ENCODE results near the gene VPS33A.
"Not testable (repeated sequence)": the region's sequence is repeated elsewhere in the genome, so short reads cannot be mapped to it uniquely, and the experiment has no call there.

The VPS33A gene

GRCh38 chr12:122203301-122204166, 62.8 kb downstream of the VPS33A start, which contains the start of gene B3GNT4:
B3GNT4 (plus strand) TSS chr12:122203709; CDS start chr12:122204619, 910 bp downstream.
- peak; percentile 69 to 70 for DNase-seq

DNA sequence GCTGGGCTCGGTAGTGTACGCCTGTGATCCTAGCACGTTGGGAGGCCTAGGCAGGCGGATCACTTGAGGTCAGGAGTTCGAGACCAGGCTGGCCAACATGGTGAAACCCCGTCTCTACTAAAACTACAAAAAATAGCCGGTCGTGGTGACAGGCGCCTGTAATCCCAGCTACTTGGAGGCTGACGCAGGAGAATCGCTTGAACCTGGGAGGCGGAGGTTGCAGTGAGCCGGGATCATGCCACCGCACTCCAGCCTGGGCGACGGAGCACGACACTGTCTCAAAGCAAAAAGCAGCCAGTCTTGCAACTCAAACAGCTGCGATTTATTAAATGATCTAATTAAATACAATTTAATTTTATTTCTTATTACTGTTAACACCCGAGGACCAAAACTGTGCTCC, 63.5 kb downstream of the VPS33A start:
- DNase-seq = not testable (repeated sequence)

- no peak for DNase-seq
Observed at GRCh38 chr12:122202017-122202416, 64.3 kb downstream of the VPS33A start.

- no peak for DNase-seq
Observed at GRCh38 chr12:122201381-122201780, 64.9 kb downstream of the VPS33A start.

GRCh38 chr12:122200541-122201175, 65.6 kb downstream of the VPS33A start:
- no peak for DNase-seq

DNA sequence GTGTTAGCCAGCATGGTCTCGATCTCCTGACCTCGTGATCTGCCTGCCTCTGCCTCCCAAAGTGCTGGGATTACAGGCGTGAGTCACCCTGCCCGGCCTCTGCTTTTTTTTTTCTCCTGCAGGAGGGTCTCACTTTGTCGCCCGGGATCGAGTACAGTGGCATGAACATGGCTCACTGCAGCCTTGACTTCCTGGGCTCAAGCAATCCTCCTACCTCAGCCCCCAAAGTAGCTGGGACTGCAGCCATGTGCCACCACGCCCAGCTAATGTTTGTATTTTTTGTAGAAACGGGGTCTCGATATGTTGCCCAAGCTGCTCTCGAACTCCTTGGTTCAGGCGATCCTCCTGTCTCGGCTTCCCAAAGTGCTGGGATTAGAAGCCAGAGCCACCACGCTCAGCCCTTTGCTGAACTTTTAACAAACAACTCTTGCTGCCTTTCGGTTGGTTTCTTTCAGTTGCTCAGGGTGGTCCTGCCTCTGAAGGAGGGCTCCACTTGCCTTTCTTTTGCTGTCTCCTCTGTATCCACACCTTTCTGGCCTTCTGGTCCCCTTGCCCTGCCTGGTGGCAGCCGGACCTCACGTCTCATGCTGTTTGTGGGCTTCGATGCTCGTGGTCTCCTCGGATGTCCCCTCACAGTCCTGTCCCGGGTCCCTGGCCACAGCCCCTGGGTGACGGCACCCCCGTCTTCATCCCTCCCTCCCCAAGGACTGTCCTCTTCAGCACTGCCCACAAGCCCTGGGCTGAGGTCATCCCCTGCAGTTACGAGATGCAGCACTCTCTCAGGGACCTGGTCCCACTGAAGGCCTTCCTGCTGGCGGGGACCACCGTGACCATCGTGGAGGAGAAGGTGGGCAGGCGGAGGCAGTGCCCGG, 66.6 kb downstream of the VPS33A start:
- no peak for DNase-seq

DNA sequence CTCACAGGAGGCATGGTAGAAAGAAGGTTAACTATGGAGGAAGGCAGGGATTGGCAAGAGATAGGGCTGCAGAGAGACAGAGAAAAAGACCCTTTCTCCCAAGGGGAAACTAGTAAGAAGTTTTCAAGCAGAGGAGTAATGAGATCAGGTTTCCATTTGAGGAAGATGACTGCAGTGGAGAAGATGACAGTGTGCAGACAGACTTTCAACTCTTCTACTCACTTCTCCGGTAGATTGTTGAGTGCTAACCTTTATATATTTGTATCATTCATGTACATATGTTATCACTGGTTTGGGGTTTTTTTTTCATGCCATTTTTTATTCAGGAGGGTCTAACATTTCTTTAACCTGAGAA, 68.7 kb downstream of the VPS33A start:
- DNase-seq = no peak

DNA sequence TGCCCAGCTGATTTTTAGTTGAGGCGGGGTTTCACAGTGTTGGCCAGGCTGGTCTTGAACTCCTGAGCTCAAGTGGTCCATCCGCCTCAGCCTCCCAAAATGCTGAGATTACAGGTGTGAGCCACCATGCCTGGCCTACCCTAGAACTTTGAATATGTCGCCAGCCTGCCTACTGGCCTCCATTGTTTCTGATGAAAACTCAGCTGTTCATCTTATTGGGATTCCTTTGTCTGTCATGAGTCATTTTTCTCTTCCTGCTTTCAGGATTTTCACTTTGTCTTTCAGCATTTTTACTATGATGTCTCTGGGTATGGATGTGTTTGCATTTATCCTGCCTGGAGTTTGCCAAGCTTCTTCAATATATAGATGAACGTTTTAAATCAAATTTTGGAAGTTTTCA, 70.9 kb downstream of the VPS33A start:
- no peak for DNase-seq

DNA sequence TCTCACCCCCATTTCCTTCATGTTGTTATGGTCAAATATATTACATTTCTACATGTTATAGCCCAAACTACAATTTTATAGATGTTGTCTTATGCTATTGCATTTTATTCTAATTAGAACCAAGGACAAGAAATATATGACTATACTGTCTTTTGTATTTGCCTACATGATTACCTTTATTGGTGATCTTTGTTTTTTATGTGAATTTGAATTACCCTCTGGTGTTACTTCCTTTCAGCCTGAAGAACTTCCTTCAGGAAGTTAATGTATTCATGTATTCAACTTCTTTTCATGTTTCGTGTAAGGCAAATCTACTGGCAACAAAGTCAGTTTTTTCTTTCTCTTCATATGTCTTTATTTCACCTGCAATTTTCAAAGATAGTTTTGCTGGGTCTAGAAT, 71.5 kb downstream of the VPS33A start:
- no peak for DNase-seq

- DNase-seq = no peak
Observed at GRCh38 chr12:122192441-122192840, 73.9 kb downstream of the VPS33A start.

GRCh38 chr12:122190842-122191668, 75.2 kb downstream of the VPS33A start:
- peak; percentile 32 to 49 for DNase-seq

DNA sequence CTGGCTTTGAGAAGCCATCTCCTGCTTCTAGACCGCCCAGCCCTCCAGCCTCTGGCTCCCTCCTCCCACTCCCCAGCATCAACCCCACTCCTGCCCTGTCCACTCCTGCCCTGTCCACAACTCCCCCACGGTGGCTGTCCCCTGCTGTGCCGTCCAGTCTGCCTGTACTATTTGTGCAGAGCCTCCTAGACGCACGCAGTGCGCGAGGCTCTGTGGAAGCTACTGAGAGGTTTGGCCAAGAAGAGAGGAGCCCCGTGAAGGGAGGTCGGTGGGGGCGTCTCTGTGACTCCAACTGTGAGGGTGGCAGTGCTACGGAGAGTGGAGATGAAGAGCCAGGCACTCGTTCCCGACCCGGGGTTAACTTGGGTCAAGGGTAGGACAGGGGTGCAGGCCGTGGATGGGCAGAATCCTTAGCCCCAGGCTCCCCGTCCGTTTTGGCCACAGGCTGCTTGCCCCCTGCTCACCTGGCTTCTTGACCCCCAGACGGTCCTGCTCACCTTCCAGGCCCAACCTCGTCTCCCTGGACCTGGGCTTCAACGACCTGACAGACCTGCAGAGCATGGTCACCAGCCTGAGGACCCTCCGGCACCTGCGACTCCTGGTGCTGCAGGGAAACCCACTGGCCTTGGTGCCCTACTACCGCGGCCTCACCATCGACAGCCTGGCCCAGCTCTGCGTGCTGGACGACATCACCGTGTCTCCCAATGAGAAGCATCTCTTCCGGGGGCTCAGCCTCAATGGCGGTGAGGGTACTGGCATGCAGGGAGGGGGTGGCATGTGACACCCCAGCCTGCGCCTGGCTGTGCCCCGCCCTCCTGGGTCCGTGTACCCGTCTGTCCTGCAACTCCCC, 76.4 kb downstream of the VPS33A start:
- DNase-seq = no peak

DNA sequence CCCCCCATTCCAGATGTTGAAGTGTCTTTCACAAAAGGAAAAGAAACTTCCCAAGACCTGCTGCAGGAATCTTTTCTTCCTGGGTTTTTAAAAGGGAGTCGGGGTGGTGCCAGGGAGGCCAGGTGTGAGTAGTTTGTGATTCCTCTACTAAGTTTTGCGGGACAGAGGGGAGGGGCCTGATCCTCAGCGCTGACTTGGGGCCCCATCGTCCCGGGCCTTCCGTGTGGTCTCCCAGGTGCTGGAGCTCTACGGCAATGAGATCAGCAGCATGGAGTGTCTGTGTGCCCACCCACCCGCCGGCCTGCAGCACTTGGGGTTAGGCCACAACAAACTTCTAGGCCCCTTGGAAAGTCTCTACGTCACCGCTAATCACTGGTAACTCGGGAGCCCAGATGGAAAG, 78.8 kb downstream of the VPS33A start:
- no peak for DNase-seq

DNA sequence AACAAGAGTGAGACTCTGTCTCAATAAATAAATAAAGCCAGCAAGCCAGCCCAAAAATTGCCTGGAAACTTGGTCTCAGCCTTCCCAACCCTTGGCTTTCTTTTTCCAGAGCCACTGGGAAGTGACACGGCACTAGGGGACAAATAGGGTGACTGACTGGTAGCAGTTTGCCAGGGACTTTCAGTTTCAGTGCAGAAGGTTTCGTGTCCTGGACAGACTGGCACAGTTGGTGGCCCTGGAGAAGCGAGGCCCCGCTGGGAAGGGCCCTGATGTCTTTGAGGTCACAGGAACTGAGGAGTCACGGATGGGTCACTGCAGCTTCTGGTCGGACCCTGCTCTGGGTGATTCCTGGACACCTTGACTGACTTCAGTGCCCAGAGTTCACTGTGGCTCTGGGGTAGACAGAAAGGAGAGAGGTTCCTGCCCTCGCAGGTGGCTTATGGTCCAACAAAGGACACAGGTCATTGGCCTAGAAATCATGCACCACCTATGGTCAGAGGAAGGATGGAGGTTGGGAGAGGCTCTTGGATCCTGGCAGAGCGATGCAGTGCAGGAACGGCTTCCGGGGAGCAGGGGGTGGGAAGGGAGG, 80.7 kb downstream of the VPS33A start:
- DNase-seq = no peak

DNA sequence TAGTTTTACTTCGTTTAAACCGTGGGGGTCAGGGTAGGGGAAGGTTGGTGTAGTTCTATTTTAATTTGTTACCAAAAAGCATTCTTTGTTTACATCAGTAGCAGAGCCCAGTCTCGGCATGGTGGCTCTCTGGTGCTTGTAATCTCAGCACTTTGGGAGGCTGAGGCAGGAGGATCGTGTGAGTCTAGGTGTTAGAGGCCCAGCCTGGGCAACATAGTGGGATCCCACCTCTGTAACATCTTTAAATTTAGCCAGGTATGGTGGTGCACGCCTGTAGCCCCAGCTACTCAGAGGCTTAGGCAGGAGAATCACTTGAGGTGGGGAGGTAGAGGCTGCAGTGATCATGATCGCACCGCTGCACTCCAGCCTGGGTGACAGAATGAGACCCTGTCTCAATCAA, 81.2 kb downstream of the VPS33A start:
- no peak for DNase-seq

GRCh38 chr12:122184517-122184916, 81.8 kb downstream of the VPS33A start:
- DNase-seq = no peak

DNA sequence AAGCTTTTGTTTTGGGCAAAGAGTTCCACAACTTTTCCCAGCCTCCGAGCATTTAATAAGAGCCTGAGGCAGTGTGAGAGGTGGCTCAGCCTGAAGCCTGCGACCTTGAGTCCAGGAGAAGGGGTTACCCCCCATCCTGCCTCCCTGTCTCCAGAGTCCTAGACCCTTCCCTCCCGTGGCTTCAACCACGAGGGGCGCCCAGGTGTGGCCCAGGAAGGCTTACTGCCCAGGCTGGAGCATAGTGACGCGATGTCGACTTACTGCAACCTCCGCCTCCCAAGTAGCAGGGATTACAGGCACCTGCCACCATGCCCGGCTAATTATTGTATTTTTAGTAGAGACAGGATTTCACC, 82.7 kb downstream of the VPS33A start:
- DNase-seq = no peak

DNA sequence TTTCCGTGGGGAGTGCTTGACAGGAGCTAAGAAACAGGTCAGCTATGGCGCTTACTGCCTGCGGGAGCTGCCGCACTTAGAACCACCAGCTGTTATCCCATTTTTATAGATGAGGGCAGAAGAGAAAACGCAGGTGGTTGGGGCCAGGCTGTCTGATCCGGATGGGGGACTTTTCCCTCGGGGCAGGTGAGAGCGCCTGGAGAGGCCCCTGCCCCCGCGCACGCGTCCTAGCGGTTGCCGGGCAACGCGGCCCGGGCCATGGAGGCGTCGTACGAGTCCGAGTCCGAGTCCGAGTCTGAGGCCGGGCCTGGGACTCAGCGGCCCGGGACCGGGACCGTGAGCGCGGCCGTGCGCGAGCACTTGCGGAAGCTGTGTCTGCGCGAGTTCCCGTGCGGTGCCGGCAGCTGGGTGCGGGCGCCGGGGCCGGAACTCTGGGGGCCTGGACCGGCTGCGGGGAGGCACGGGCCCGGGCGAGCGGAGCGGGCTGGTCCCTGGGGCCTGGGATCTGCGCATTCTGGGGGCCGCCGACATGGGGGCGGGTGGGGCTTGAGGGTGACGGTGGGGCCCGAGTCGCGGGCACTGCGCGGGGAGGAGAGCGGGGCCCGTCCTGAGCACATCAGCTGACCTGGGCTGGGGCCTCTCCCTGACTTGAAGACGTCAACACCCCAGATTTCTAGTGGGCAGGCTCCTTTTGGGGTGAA, 83.3 kb downstream of the VPS33A start, which contains the start of gene LRRC43:
Gene LRRC43, plus strand, starts transcription at position 237 of the 701 bp plus-strand sequence. Its CDS starts 22 bp downstream, at position 259.
- peak in 1 of 2 experiments; percentile 60 for DNase-seq
